Gastroesophageal sphincter (tissue), 4 donors: ENCODE data around the gene ASIC1. TPM values are rescaled to one million over a fixed set of nuclear protein-coding genes. Genes with fewer than 3 reads are reported as not detected.

ENCODE experiments used
- ATAC-seq: fragments of 150-250 bp; one replicate; pipeline ENCODE4 v1.9.1; 2016; ENCODE audit warnings: mild to moderate bottlenecking, moderate library complexity
- H3K27ac ChIP-seq, 4 donors: fragments of 200-600 bp; sonication (generic) in 3 of 4; 1 replicate in 3 of 4; 2 replicates in 1 of 4; pipeline ENCODE4 v1.5.1; 2016 to 2019
- H3K27me3 ChIP-seq: fragments of 200-600 bp; sonication (generic); one replicate; pipeline ENCODE4 v1.5.1; 2019
- H3K36me3 ChIP-seq, 2 donors: fragments of 200-600 bp; sonication (generic); one replicate each; pipeline ENCODE4 v1.5.1; 2019; ENCODE audit warnings: control low read depth in 1 of 2
- H3K4me1 ChIP-seq, 3 donors: fragments of 200-600 bp; sonication (generic); 1 replicate in 2 of 3; 2 replicates in 1 of 3; pipeline ENCODE4 v1.5.1; 2016 to 2019; ENCODE audit warnings: control low read depth in 2 of 3
- H3K4me3 ChIP-seq, 2 donors: fragments of 200-600 bp; sonication (generic); one replicate each; pipeline ENCODE4 v1.5.1; 2019; ENCODE audit warnings: mild to moderate bottlenecking in 1 of 2, moderate library complexity in 1 of 2
- H3K9me3 ChIP-seq, 3 donors: fragments of 200-600 bp; sonication (generic); one replicate each; pipeline ENCODE4 v1.5.1; 2017 to 2019; ENCODE audit warnings: control low read depth in 2 of 3
- CTCF ChIP-seq, 4 experiments: fragments of 200-600 bp in 2 of 4; fragments of 450-650 bp in 2 of 4; sonication (generic) in 1 of 4; IDR thresholded peaks; one replicate each; pipeline ENCODE4 v1.5.1; 2017 to 2019; ENCODE audit warnings: antibody characterized with exemption in 4 of 4, mild to moderate bottlenecking in 2 of 4, moderate library complexity in 2 of 4
- EP300 ChIP-seq: sonication (generic); formaldehyde crosslinking; IDR thresholded peaks from one replicate; pipeline ENCODE4 v1.6.1; 2017; ENCODE audit warnings: antibody characterized with exemption, mild to moderate bottlenecking
- POLR2A ChIP-seq, 2 donors: fragments of 450-650 bp; IDR thresholded peaks; one replicate each; pipeline ENCODE4 v1.6.1; 2017; ENCODE audit warnings: antibody characterized with exemption in 2 of 2, mild to moderate bottlenecking in 2 of 2, moderate library complexity in 1 of 2
- POLR2AphosphoS5 ChIP-seq: sonication (generic); formaldehyde crosslinking; IDR thresholded peaks from one replicate; pipeline ENCODE4 v1.6.1; 2017; ENCODE audit warnings: antibody characterized with exemption
- WGBS, 2 donors: methylation state at CpG; one replicate each; pipeline ENCODE4 v1.1.5; 2018; ENCODE audit warnings: low coverage in 1 of 2; 5-methylcytosine and 5-hydroxymethylcytosine counted together
- total RNA-seq, 4 donors: library from RNA; depleted of rRNA; stranded (reverse); fragments of >200 nt; gene quantifications; one replicate each; pipeline ENCODE4 v1.1.0, GENCODE V29; 2016

Gene ASIC1
- total RNA-seq, 4 donors from 2014 or later, result 0.82 to 4.9 (median 3.1) TPM

- ATAC-seq, result no peak
- Histone ChIP-seq H3K36me3 (peaks cover 0 to 48% of the 10 kb centered on the region in 2 donors), H3K4me3 (no peak overlapping the region), H3K27ac (peak overlapping the region in 1 of 4 donors; percentile 12), H3K9me3 (no peaks in the 10 kb centered on the region), H3K27me3 (no peaks in the 10 kb centered on the region), H3K4me1 (peaks cover 0 to 23% (median 10%) of the 10 kb centered on the region in 3 donors)
- TF ChIP-seq CTCF (IDR thresholded peaks at IDR 0.05), result peak in 2 of 4 experiments; percentile 40 to 49
- no peak for TF ChIP-seq EP300
- no peak for TF ChIP-seq POLR2AphosphoS5
- TF ChIP-seq POLR2A (IDR thresholded peaks at IDR 0.05), result no peak
- WGBS, 2 donors, result 62 to 76% methylated on average over 3 of the region's 3 CpGs
Observed at GRCh38 chr12:50101663-50102062, 44.3 kb downstream of the ASIC1 start.

GRCh38 chr12:50102131-50102531, 44.7 kb downstream of the ASIC1 start:
- no peaks in the 10 kb centered on the region for H3K27me3 ChIP-seq
- peaks cover 0 to 23% (median 10%) of the 10 kb centered on the region in 3 donors for H3K4me1 ChIP-seq
- no peak overlapping the region for H3K4me3 ChIP-seq
- ATAC-seq, result no peak
- WGBS, 2 donors, result 50 to 70% methylated on average over 1 to 2 of the region's 2 CpGs
- peak overlapping the region in 2 of 4 donors; percentile 12 to 28 for H3K27ac ChIP-seq
- H3K9me3 ChIP-seq, result no peaks in the 10 kb centered on the region
- peaks cover 0 to 43% of the 10 kb centered on the region in 2 donors for H3K36me3 ChIP-seq
- TF ChIP-seq POLR2AphosphoS5 (no peak), POLR2A (IDR thresholded peaks at IDR 0.05) (no peak)

DNA sequence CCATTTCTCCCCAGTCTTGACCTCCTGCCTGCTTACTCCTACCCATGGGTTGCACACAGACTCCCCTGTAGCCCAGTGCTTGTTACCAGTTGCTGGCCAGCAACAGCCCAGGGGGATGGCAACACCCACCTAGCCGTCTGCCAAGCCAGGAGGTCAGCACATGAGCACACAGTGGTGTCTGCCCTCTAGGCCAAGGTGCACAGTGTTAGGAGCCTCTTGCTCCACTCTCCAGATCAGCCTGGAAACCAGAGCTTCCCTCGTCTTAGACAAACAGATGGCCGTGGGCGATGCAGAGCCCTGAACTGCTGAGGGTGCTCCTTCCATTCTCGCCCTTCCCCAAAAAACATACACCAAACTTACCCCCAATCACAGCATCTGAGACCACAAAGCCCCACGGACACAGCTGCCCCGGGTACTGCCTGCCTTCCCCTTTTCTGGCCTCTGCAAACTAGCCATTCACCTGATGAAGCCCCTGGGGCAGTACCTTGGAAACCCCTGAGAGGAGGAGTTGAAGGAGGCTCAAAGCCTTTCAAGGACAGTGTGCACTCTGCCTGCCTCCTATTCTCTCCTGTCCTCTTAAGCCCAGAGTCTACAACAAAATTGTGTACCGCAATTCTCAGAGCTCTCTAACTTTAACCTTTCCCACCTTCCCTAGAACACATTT, 45.4 kb downstream of the ASIC1 start:
- no peaks in the 10 kb centered on the region for H3K27me3 ChIP-seq
- ATAC-seq, result no peak
- H3K4me1 ChIP-seq, result peaks cover 0 to 23% (median 10%) of the 10 kb centered on the region in 3 donors
- no peak for TF ChIP-seq POLR2A (IDR thresholded peaks at IDR 0.05)
- no peak for TF ChIP-seq EP300
- no peak for TF ChIP-seq POLR2AphosphoS5
- TF ChIP-seq CTCF (IDR thresholded peaks at IDR 0.05), result no peak
- H3K9me3 ChIP-seq, result no peaks in the 10 kb centered on the region
- H3K36me3 ChIP-seq, result peaks cover 0 to 37% of the 10 kb centered on the region in 2 donors
- H3K27ac ChIP-seq, result peak overlapping the region in 3 of 4 donors; percentile 12 to 28 (median 24)
- WGBS, 2 donors, result 77% methylated on average over 4 of the region's 8 CpGs; no CpG with 5 or more reads in 1 of the 2 donors
- no peak overlapping the region for H3K4me3 ChIP-seq

GRCh38 chr12:50103351-50103750, 46.0 kb downstream of the ASIC1 start:
- ATAC-seq, result no peak
- H3K4me3 ChIP-seq, result no peak overlapping the region
- H3K27me3 ChIP-seq, result no peaks in the 10 kb centered on the region
- peak overlapping the region in 3 of 4 donors; percentile 21 to 28 (median 24) for H3K27ac ChIP-seq
- H3K4me1 ChIP-seq, result peaks cover 0 to 23% (median 10%) of the 10 kb centered on the region in 3 donors
- H3K9me3 ChIP-seq, result no peaks in the 10 kb centered on the region
- TF ChIP-seq POLR2A (IDR thresholded peaks at IDR 0.05), result no peak
- no peak for TF ChIP-seq EP300
- TF ChIP-seq POLR2AphosphoS5, result no peak
- no peak for TF ChIP-seq CTCF (IDR thresholded peaks at IDR 0.05)
- peaks cover 0 to 31% of the 10 kb centered on the region in 2 donors for H3K36me3 ChIP-seq
- WGBS, 2 donors, result 80% methylated on average over 2 of the region's 2 CpGs; no CpG with 5 or more reads in 1 of the 2 donors

GRCh38 chr12:50103767-50104321, 46.4 kb downstream of the ASIC1 start, which contains the start of gene GPD1:
Gene GPD1, plus strand, starts transcription at chr12:50104008. Its CDS starts 43 bp downstream, at chr12:50104051.
- Histone ChIP-seq H3K36me3 (peaks cover 0 to 26% of the 10 kb centered on the region in 2 donors), H3K27me3 (no peaks in the 10 kb centered on the region), H3K27ac (peak within 1 kb of the TSS in 3 of 4 donors; percentile 21 to 28 (median 24)), H3K4me1 (peaks cover 0 to 23% (median 10%) of the 10 kb centered on the region in 3 donors), H3K9me3 (no peaks in the 10 kb centered on the region), H3K4me3 (peak within 1 kb of the TSS in 1 of 2 donors; percentile 17)
- WGBS, 2 donors, result 20 to 29% methylated on average over 1 to 3 of the region's 13 CpGs
- TF ChIP-seq EP300, result no peak
- TF ChIP-seq CTCF (IDR thresholded peaks at IDR 0.05), result peak in 1 of 4 experiments; percentile 9
- ATAC-seq, result peak; percentile 81
